HAP-1 (cell line): ENCODE measurements around the gene PEX6.
"Not testable (repeated sequence)": the region's sequence is repeated elsewhere in the genome, so short reads cannot be mapped to it uniquely, and the experiment has no call there.

ENCODE experiments used
- DNase-seq, 2 experiments: peaks; one replicate each; pipeline ENCODE4 v3.0.0-alpha.2; 2016 to 2020; ENCODE audit warnings: low spot score in 2 of 2
- H3K27me3 ChIP-seq: fragments of 250-450 bp; sonication (Bioruptor Pico); 2 replicates; pipeline ENCODE4 v1.5.1; 2020; ENCODE audit warnings: low read depth, mild to moderate bottlenecking, moderate library complexity
- H3K36me3 ChIP-seq: fragments of 250-450 bp; sonication (Bioruptor Pico); replicated peaks from 2 replicates; pipeline ENCODE4 v1.5.1; 2020; ENCODE audit warnings: mild to moderate bottlenecking
- H3K4me1 ChIP-seq: fragments of 250-450 bp; sonication (Bioruptor Pico); 2 replicates; pipeline ENCODE4 v1.5.1; 2020; ENCODE audit warnings: mild to moderate bottlenecking
- H3K4me3 ChIP-seq: fragments of 250-450 bp; sonication (Bioruptor Pico); 2 replicates; pipeline ENCODE4 v1.5.1; 2020; ENCODE audit warnings: mild to moderate bottlenecking, moderate library complexity
- H3K9me3 ChIP-seq: fragments of 250-450 bp; sonication (Bioruptor Pico); 2 replicates; pipeline ENCODE4 v1.5.1; 2020; ENCODE audit warnings: mild to moderate bottlenecking, moderate library complexity
- in situ Hi-C: fragments of 300-500 bp; cut with MboI; formaldehyde crosslinking; loops from 3 replicates; pipeline ENCODE4 v1.14.3; 2020; ENCODE audit warnings: low sequenced_read_pairs, inconsistent platforms, mixed read lengths

PEX6 gene

DNA sequence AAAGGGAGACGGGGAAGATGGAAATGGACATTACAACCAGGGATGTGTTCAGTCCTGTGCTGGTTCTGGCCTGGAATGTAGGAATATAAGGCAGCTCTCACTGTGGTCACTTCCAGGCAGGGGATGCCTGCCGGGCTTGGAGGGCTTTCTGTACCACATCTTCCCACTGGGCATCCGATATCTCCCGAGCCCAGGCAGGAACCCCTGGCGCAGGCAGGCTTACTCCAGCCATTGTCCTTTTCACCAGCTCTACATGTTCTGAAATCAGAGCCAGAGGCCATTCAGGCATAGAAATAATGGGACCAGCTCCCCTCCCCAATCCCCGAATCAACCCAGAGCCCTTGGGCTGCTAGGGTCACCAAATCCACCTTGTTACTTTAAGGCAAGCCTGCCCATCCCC, 33.4 kb upstream of the PEX6 start:
- H3K36me3 ChIP-seq, result peaks cover 39% of the 10 kb centered on the region
- in situ Hi-C loops, result no loop called here
- DNase-seq, result no peak
- H3K4me3 ChIP-seq, result peak overlapping the region; percentile 63; the same call in 1 of the 2 replicates
- peaks cover 4% of the 10 kb centered on the region for H3K4me1 ChIP-seq
- no peaks in the 10 kb centered on the region for H3K9me3 ChIP-seq
- no peaks in the 10 kb centered on the region for H3K27me3 ChIP-seq

DNA sequence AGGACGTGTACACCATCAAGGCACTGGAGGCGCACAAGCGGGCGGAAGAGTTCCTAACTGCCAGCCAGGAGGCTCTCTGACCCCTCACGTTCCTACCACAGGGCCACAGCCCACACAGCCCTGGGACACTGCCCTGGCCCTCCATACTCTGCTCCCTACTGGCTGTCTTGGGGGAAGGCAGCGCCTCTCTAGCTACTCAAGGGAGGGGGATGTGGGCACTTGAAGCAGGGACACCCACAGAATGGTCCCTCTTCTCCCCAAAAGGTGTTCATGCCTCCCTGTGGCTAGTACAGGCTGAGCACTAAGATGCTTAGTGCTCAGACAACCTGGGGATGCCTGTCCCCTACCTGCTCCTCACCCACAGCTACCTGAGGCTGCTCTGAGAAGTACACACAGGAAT, 32.2 kb upstream of the PEX6 start:
- Histone ChIP-seq H3K36me3 (peaks cover 45% of the 10 kb centered on the region), H3K4me3 (no peak overlapping the region), H3K9me3 (no peaks in the 10 kb centered on the region), H3K4me1 (peaks cover 4% of the 10 kb centered on the region), H3K27me3 (no peaks in the 10 kb centered on the region)
- in situ Hi-C loops, result no loop called here
- no peak for DNase-seq

DNA sequence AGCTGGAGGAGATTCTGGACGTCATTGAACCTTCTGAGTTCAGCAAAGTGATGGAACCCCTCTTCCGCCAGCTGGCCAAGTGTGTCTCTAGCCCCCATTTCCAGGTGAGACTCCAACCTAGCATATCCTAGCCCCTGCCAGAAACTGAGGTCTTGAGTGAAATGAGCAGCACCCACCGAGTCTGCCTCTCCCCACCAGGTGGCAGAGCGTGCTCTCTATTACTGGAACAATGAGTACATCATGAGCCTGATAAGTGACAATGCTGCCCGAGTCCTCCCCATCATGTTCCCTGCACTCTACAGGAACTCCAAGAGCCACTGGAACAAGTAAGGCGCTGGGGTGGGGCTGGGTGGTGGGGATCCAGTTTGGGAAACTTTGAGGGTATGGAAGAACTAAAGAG, 30.1 kb upstream of the PEX6 start:
- Histone ChIP-seq H3K4me3 (no peak overlapping the region), H3K36me3 (peaks cover 50% of the 10 kb centered on the region), H3K27me3 (no peaks in the 10 kb centered on the region), H3K4me1 (peaks cover 4% of the 10 kb centered on the region), H3K9me3 (no peaks in the 10 kb centered on the region)
- in situ Hi-C loops, result no loop called here
- peak; percentile 17 to 63 for DNase-seq

DNA sequence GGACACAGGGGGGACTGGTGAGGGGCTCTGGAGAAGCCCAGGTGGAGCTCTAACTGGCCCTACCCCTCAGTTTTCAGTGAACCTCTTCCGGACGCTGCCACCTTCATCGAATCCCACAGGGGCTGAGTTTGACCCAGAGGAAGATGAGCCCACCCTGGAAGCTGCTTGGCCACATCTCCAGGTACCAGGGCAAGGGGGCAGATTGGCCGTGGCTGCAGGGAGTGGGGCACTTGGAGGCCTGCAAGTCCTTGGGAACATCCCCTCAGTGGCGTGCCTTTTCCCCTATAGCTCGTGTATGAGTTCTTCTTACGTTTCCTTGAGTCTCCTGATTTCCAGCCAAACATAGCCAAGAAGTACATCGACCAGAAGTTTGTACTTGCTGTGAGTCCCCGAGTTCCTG, 28.1 kb upstream of the PEX6 start:
- Histone ChIP-seq H3K9me3 (no peaks in the 10 kb centered on the region), H3K4me1 (no peaks in the 10 kb centered on the region), H3K27me3 (no peaks in the 10 kb centered on the region), H3K4me3 (no peak overlapping the region), H3K36me3 (peaks cover 53% of the 10 kb centered on the region)
- no peak for DNase-seq
- in situ Hi-C loops, result no loop called here

DNA sequence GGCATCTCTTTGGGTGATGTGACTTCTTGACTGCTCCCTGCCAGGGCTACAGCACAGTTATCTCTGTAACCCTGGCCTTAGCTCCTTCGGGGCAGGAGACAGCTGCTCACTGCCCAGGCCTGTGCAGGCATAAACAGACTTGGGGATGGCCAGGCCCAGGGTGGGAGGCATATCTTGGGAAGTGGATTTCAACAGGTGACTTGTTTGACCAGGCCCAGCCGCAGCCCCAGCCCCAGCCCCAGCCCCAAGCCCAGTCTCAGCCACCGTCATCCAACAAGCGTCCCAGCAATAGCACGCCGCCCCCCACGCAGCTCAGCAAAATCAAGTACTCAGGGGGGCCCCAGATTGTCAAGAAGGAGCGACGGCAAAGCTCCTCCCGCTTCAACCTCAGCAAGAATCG, 27.3 kb upstream of the PEX6 start:
- Histone ChIP-seq H3K9me3 (no peaks in the 10 kb centered on the region), H3K36me3 (peaks cover 44% of the 10 kb centered on the region), H3K27me3 (no peaks in the 10 kb centered on the region), H3K4me3 (no peak overlapping the region), H3K4me1 (no peaks in the 10 kb centered on the region)
- in situ Hi-C loops, result no loop called here
- DNase-seq, result no peak

DNA sequence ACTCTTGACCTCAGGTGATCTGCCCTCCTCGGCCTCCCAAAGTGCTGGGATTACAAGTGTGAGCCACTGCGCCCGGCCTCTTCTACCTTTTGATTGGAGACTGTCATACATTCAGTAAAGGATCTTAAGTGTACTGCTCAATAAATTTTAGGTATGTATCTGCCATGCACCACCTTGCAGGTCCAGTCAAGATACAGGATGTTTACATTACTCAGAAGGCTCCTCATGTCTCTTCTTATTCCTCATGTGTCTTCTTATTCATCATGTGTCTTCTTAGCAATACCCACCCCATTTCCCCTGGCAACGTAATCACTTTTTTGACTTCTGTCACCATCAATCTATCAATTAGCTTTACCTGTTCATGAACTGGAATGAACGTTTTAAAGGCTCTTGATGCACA, 26.9 kb upstream of the PEX6 start:
- in situ Hi-C loops, result no loop called here
- Histone ChIP-seq H3K27me3 (no peaks in the 10 kb centered on the region), H3K4me1 (no peaks in the 10 kb centered on the region)

DNA sequence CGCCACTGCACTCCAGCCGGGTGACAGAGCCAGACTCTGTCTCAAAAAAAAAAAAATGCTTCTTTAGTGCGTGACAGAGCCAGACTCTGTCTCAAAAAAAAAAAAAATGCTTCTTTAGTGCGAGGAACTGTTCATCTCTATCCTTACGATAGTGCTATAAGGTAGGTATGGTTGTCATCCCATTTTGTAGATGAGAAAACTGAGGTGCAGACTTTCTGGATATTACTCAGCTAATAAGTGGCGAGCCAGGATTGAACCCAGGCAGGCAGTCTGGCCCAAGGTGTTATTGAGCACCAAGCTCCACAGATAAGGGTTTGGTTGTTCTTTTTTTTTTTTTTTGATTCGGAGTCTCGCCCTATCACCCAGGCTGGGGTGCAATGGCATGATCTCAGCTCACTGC, 22.9 kb upstream of the PEX6 start:
- in situ Hi-C loops, result no loop called here
- Histone ChIP-seq H3K36me3 (peaks cover 12% of the 10 kb centered on the region), H3K4me1 (no peaks in the 10 kb centered on the region), H3K27me3 (no peaks in the 10 kb centered on the region), H3K9me3 (no peaks in the 10 kb centered on the region), H3K4me3 (no peak overlapping the region)
- no peak for DNase-seq

More for the DNA sequence above, 26.9 kb upstream of the PEX6 start:
- Histone ChIP-seq H3K9me3 (no peaks in the 10 kb centered on the region), H3K4me3 (no peak overlapping the region), H3K36me3 (peaks cover 40% of the 10 kb centered on the region)
- DNase-seq, result no peak

DNA sequence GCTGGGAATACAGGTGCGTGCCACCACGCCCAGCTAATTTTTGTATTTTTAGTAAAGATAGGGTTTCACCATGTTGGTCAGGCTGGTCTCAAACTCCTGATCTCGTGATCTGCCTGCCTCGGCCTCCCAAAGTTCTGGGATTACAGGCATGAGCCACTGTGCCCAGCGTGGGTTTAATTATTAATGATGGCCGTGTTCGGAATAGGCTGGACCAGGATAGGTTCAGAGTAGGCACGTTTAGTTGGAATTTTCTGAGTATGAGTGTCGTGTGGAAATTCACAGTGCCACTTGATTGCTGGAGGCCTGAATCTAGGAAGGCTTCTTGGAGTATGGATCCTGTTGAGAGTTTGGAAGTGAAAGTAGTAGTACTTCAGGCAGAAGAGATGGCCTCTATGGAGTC, 19.2 kb upstream of the PEX6 start:
- H3K27me3 ChIP-seq, in situ Hi-C loops, H3K4me3 ChIP-seq, H3K4me1 ChIP-seq, H3K36me3 ChIP-seq, H3K9me3 ChIP-seq, DNase-seq: not testable (repeated sequence)

DNA sequence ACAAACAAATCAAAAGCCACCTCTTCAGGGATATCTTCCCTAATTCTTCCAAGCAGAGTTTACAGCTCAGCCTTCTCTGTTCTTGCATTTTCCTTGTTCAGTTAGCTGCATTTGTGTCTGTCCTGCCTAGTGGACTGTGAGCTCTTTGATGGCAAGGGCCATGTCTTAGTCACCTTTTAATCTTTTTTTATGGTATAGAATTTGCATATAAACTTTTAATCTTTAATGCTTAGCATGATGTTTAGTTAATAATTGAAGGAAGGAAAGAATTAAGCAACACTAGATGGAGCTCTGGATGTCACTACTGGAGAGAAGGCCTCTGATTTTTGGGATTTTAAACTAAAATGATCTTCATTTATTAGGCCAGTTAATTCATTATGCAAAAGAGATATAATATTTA, 17.5 kb upstream of the PEX6 start:
- no peak for DNase-seq
- Histone ChIP-seq H3K4me3 (no peak overlapping the region), H3K4me1 (no peaks in the 10 kb centered on the region), H3K9me3 (no peaks in the 10 kb centered on the region), H3K27me3 (no peaks in the 10 kb centered on the region), H3K36me3 (no peaks in the 10 kb centered on the region; the same call in 1 of the 2 replicates)
- in situ Hi-C loops, result no loop called here

DNA sequence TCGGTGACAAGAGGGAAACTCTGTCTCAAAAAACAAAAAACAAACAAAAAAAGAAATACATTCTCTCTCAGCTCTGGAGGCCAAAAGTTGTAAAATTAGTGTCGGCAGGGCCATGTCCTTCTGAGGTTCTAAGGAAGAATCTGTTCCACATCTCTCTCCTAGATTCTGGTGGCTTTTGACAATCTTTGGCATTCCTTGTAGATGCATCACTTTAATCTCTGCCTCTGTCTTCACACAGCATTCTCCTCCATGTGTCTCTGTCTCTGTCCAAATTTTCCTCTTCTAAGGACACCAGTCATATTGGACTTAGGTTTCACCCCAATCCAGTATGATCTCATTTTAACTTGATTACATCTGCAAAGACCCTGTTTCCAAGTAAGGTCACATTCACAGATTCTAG, 14.5 kb upstream of the PEX6 start:
- no peak for DNase-seq
- no peak overlapping the region for H3K4me3 ChIP-seq
- in situ Hi-C loops, result no loop called here
- peaks cover 14% of the 10 kb centered on the region for H3K36me3 ChIP-seq
- H3K4me1 ChIP-seq, result no peaks in the 10 kb centered on the region
- no peaks in the 10 kb centered on the region for H3K9me3 ChIP-seq
- H3K27me3 ChIP-seq, result no peaks in the 10 kb centered on the region

DNA sequence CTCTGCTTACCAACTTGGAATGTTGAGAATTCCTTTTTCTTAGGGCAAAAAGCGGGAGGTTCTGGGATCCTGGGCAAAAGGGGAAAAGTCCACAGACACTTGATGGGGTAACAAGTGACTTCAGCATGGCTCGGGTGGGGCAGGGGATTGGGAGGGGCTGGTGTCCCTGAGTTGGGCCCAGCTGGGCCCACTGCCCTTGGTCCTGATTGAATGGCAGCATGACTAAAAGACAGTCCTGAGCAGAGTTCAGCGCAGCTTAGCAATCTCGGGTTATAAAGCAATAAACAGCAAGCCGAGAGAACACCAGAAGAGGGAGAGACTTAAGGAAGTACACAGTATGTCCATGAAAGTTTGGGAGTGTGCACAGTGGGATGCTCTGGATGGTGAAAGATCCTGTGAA, 10.9 kb upstream of the PEX6 start:
- in situ Hi-C loops, result no loop called here
- Histone ChIP-seq H3K27me3 (no peaks in the 10 kb centered on the region), H3K9me3 (no peaks in the 10 kb centered on the region), H3K4me1 (no peaks in the 10 kb centered on the region; the same call in 1 of the 2 replicates), H3K4me3 (no peak overlapping the region), H3K36me3 (peaks cover 14% of the 10 kb centered on the region)
- no peak for DNase-seq

DNA sequence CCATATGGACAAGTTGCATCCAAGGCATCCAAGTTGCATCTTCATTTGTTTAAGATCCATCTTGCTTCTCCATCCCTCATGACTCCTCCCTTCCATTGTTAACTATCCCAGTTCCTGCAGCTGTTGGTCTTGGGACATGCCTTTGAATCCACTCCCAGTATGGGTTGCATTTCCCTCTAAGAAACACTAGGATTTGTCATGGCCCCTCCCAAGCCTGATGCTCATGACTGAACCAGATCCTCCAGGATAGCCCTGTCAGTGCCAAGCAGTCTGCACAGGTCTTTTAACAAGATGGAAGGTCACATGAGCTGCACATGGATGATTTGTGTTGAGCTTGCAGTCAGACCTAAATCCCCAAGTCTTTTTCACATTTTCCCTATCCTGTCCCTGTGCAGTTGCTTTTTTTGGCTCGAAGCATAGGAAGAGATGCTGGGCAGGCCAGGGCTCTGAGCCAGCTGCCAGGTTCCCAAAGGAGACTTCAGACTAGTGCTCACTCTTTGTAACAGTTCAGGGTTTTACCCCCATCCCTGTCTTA, 9.6 kb upstream of the PEX6 start:
- Histone ChIP-seq H3K27me3 (no peaks in the 10 kb centered on the region), H3K4me1 (peaks cover 3% of the 10 kb centered on the region; the same call in 1 of the 2 replicates), H3K4me3 (no peak overlapping the region), H3K9me3 (no peaks in the 10 kb centered on the region), H3K36me3 (peaks cover 14% of the 10 kb centered on the region)
- DNase-seq, result no peak
- in situ Hi-C loops, result no loop called here

DNA sequence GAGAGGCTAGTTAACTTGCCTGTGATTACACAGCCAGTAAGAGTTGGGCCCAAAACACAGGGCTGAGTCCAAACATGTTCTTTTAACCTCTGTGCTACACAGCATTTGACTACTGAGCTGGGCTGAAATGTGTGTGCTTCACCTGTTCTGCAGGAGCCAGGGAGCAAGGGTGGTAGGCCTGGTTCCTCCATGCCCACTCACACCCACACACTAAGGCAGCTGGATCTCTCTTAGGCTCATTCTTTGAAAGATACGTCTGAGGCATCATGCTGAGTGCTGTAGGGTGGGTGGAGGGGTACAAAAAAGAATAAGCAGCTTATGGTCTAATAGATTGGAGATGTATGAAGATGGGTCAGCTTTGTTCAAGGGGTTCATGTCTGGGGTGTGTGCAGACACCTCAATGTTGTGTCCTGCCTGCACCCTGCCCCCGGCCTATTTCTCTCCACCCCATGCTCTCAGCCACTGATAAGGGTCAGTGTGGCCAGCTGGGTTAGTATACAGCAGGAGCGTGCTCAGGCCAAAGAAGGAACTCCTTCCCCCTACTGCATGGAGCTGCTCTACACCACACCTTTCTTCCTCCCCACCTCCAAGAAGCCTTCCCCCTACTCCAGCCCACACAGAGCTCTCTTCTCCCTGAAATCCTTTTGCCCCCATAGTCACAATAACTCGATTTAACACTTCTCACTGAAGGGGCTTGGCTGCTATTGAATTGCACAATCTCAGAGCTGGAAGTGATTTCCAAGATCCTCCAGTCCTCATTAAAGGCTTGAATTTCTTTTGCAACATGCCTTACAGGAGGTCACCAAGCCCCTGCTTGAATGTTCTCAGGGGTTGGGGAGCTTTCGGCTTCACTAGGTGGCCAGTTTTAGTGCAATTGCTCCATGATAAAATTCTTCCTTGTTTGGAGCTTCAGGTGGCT, 8.8 kb upstream of the PEX6 start:
- no peaks in the 10 kb centered on the region for H3K9me3 ChIP-seq
- H3K27me3 ChIP-seq, result no peaks in the 10 kb centered on the region
- no peak overlapping the region for H3K4me3 ChIP-seq
- peaks cover 14% of the 10 kb centered on the region for H3K36me3 ChIP-seq
- in situ Hi-C loops, result no loop called here
- H3K4me1 ChIP-seq, result peaks cover 4% of the 10 kb centered on the region; the same call in 1 of the 2 replicates
- no peak for DNase-seq

DNA sequence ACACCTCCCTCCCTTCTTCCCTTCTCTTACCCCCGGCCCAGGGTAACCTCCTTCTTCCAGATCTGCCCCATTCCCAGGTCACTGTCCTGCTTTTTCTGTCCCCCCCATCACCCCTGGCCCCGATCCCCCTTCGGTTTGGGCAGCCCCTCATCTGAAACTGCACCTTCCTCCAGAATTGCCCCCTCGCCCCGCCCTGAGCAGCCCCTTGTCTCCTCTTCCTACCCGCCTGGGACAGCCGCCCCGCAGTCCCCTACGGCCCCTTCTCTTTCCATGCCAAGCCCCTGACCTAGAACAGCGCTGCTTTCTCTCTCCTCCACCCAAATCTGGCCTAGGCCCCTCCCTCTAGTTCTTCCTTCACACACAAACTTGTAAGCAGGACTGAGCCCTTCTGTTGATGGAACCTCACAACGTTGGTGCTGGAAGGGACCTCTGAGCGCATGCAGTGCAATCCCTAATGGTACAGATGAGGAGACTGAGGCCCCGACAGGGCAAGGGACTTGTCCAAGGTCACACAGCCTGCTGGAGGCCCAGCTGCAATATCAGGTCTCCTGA, 6.0 kb upstream of the PEX6 start:
- Histone ChIP-seq H3K4me1 (peaks cover 4% of the 10 kb centered on the region; the same call in 1 of the 2 replicates), H3K4me3 (peak overlapping the region; percentile 89), H3K36me3 (peaks cover 5% of the 10 kb centered on the region), H3K9me3 (no peaks in the 10 kb centered on the region), H3K27me3 (no peaks in the 10 kb centered on the region)
- in situ Hi-C loops, result no loop called here
- DNase-seq, result peak in 1 of 2 experiments; percentile 57
